Astrocyte of the spinal cord (primary cell): Measurements from ENCODE around the gene TPPP3.
"Not testable (repeated sequence)": the region's sequence is repeated elsewhere in the genome, so short reads cannot be mapped to it uniquely, and the experiment has no call there.

Experiments used
- DNase-seq: peaks from one replicate; pipeline ENCODE4 v3.0.0; 2011; ENCODE audit warnings: low read depth, low spot score
- H3K4me3 ChIP-seq: 2 replicates; pipeline ENCODE4 v1.5.1; 2011; ENCODE audit warnings: low read depth, mild to moderate bottlenecking, low read length, moderate library complexity
- in situ Hi-C: cut with HindIII; loops from 2 replicates; pipeline ENCODE4 v1.10.0; 2017; ENCODE audit warnings: low sequenced_read_pairs
- TF ChIP-seq, protein P1 (sequence below): IDR thresholded peaks from 2 replicates; pipeline ENCODE4 v1.5.1; 2012; ENCODE audit warnings: low read depth, mild to moderate bottlenecking, low read length, inconsistent platforms

Gene TPPP3

DNA sequence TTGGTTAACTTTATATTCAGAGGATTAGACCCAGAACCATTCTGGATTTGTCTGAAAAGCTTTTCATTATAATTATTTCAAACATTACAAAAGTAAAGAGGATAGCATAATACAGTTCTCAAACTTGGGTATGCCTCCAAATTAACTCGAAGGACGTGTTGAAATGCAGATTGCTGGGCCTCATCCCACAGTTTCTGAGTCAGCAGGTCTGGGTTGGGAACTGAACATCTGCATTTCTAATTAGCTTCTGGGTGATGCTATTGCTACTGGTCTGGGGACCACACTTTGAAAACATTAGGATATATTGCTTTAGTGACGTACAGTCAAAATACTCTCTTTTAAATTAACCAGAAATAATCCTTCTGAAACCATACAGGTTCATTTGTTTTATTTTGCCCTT lies 10.0 kb downstream of the TPPP3 start:
- no peak for DNase-seq
- TF ChIP-seq, protein P1, sequence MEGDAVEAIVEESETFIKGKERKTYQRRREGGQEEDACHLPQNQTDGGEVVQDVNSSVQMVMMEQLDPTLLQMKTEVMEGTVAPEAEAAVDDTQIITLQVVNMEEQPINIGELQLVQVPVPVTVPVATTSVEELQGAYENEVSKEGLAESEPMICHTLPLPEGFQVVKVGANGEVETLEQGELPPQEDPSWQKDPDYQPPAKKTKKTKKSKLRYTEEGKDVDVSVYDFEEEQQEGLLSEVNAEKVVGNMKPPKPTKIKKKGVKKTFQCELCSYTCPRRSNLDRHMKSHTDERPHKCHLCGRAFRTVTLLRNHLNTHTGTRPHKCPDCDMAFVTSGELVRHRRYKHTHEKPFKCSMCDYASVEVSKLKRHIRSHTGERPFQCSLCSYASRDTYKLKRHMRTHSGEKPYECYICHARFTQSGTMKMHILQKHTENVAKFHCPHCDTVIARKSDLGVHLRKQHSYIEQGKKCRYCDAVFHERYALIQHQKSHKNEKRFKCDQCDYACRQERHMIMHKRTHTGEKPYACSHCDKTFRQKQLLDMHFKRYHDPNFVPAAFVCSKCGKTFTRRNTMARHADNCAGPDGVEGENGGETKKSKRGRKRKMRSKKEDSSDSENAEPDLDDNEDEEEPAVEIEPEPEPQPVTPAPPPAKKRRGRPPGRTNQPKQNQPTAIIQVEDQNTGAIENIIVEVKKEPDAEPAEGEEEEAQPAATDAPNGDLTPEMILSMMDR = no peak
- in situ Hi-C loops = no loop called here
- no peak overlapping the region for H3K4me3 ChIP-seq

DNA sequence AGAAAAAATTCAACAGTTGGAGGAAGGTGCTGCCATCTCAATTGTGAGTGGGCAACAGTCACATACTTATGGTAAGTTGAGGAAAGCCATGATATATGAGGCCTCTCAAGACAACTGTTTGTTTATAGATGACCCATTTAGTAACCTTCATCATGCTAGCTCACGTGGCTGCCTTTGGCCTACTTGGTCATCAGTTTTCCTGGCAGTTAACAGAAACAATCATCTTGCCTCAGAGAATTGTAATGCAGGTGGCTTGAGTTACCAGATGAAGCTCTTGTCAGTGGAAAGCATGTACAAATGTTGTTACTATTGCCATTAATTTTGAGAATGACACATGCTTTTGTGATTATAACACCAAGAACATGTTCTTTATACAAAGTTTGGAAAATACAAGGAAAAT lies 14.7 kb downstream of the TPPP3 start:
- in situ Hi-C loops = no loop called here

DNA sequence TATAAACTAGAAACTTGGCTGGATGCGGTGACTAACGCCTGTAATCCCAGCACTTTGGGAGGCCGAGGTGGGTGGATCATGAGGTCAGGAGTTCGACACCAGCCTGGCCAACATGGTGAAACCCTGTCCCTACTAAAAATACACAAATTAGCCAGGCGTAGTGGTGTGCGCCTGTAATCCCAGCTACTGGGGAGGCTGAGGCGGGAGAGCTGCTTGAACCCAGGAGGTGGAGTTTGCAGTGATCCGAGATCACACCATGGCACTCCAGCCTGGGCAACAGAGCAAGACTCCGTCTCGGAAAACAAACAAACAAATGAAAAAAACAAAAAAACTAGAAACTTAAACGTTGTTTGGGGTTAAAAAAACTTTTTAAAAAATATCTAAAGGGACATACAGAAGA lies 17.3 kb downstream of the TPPP3 start:
- in situ Hi-C loops, H3K4me3 ChIP-seq, DNase-seq: not testable (repeated sequence)

More for the DNA sequence above, 14.7 kb downstream of the TPPP3 start:
- DNase-seq = no peak
- no peak overlapping the region for H3K4me3 ChIP-seq
- TF ChIP-seq, protein P1 = no peak

DNA sequence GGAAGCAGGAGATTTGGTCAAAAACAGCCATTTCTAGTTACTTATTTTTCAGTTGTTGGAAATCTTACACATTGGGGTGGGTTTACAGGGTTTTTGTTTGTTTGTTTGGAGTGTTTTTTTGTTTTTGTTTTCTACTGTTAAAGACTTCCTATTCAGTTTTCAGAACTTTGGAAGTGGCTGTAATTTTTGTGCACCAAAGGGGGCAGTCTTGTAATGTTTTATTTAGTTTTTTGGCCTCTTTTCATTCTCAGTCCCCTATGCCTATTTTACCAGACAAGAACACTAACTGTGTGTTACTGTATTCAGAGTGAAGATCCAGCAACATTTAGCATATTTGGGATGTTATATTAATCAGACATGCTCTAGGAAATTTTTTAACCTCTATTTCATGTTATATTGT lies 20.6 kb downstream of the TPPP3 start:
- peak; percentile 34 for DNase-seq
- in situ Hi-C loops = no loop called here
- TF ChIP-seq, protein P1 = peak; percentile 43
- no peak overlapping the region for H3K4me3 ChIP-seq

DNA sequence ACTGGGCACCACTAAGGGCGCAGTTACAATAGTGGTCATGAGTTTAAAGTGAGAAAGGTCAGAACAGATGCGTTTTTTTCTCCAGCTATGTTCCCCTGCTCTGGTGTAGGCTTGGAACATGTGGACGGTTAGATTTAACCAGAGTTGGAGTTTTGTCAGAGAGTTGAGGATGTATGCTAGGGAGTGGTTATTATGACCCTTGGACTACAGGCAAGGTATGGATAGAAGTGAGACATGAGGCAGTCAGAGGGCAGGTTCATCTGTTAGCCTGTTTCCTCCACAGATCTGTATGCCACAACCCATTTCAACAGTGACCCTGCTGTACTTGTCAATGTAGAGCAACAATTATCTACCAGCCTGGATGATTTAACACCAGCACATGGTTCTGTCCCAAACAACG lies 22.6 kb downstream of the TPPP3 start:
- in situ Hi-C loops = no loop called here

DNA sequence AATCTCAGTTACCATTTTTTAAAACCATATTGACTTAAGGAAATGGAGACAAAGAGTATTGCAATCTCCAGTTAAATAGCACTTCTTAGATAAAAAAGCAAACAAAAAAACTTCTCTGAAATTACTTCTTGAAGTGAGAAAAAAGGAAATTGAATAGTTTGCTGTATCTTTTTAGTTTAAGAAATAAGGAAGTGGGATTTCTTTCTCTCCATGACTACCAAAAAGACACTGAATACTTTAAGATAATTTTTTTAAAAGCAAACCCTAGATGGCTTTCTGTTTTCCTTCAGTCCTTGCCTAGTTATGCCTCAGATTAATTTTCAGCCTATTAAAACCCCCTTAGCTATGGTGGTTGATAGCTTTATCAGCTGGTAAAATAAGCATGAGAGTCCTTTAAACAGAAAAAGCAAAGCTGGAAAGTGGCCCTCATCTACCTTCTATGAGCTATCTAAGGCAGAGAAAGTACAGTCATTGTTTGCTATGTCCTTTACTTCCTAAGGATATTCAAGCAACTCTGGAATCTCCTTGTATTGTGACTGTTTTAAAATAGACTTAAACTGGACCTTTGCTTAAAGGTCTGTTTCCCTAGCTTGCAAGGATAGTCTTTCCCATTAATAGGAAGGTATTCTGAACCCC lies 28.6 kb downstream of the TPPP3 start:
- in situ Hi-C loops = no loop called here
- H3K4me3 ChIP-seq = no peak overlapping the region
- DNase-seq = no peak
- TF ChIP-seq, protein P1 = no peak

More for the DNA sequence above, 22.6 kb downstream of the TPPP3 start:
- DNase-seq = no peak
- TF ChIP-seq, protein P1 = no peak
- H3K4me3 ChIP-seq = no peak overlapping the region

DNA sequence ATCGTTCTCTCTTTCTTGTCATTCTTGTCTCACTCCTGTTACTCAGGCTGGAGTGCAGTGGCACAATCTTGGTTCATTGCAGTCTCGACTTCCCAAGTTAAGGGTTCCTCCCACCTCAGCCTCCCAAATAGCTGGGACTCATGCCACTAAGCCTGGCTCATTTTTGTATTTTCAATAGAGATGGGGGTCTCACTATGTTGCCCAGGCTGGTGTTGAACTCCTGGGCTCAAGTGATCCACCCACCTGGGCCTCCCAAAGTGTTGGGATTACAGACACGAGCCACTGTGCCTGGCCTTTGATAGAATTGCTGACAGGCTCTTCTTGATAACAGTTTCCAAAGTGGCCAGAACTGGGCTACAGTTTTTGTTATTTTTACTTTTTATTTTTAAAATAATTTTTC lies 32.3 kb downstream of the TPPP3 start:
- DNase-seq = no peak
- TF ChIP-seq, protein P1 = no peak
- no peak overlapping the region for H3K4me3 ChIP-seq
- in situ Hi-C loops = no loop called here

DNA sequence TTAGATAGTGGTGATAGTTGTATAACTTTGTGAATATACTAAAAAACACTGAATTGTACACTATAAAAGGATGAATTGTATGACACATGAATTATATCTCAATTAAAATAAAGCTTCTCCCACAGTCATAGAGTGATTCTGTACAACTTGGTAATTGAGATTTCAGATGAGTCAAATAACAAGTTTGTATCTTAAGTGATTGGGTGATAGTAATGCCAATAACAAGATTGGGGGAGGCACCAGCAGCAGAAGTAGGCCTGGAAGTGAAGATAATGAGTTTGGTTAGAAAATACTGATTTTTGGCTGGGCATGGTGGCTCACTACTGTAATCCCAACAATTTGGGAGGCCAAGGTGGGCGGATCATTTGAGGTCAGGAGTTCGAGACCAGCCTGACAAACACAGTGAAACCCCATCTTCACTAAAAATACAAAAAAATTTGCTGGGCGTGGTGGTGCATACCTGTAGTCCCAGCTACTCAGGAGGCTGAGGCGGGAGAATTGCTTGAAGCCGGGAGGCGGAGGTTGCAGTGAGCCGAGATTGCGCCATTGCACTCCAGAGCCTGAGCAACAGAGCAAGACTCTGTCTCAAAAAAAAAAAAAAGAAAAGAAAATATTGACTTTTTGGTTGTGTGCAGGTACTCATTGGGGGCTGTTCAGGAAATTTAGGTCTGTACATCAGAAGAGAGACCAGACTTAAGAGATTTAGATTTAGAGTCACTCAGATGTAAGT lies 33.6 kb downstream of the TPPP3 start:
- DNase-seq, in situ Hi-C loops: not testable (repeated sequence)

More for the DNA sequence above, 33.6 kb downstream of the TPPP3 start:
- not testable (repeated sequence) for H3K4me3 ChIP-seq
